Gastroesophageal sphincter (tissue), 3 donors: ENCODE results near the gene CHEK2.

Source experiments
- CTCF ChIP-seq, 4 experiments: fragments of 200-600 bp in 2 of 4; fragments of 450-650 bp in 2 of 4; sonication (generic) in 1 of 4; IDR thresholded peaks; one replicate each; pipeline ENCODE4 v1.5.1; 2017 to 2019; ENCODE audit warnings: antibody characterized with exemption in 4 of 4, mild to moderate bottlenecking in 2 of 4, moderate library complexity in 2 of 4
- EP300 ChIP-seq: sonication (generic); formaldehyde crosslinking; IDR thresholded peaks from one replicate; pipeline ENCODE4 v1.6.1; 2017; ENCODE audit warnings: antibody characterized with exemption, mild to moderate bottlenecking
- POLR2A ChIP-seq, 2 donors: fragments of 450-650 bp; IDR thresholded peaks; one replicate each; pipeline ENCODE4 v1.6.1; 2017; ENCODE audit warnings: antibody characterized with exemption in 2 of 2, mild to moderate bottlenecking in 2 of 2, moderate library complexity in 1 of 2
- POLR2AphosphoS5 ChIP-seq: sonication (generic); formaldehyde crosslinking; IDR thresholded peaks from one replicate; pipeline ENCODE4 v1.6.1; 2017; ENCODE audit warnings: antibody characterized with exemption

DNA sequence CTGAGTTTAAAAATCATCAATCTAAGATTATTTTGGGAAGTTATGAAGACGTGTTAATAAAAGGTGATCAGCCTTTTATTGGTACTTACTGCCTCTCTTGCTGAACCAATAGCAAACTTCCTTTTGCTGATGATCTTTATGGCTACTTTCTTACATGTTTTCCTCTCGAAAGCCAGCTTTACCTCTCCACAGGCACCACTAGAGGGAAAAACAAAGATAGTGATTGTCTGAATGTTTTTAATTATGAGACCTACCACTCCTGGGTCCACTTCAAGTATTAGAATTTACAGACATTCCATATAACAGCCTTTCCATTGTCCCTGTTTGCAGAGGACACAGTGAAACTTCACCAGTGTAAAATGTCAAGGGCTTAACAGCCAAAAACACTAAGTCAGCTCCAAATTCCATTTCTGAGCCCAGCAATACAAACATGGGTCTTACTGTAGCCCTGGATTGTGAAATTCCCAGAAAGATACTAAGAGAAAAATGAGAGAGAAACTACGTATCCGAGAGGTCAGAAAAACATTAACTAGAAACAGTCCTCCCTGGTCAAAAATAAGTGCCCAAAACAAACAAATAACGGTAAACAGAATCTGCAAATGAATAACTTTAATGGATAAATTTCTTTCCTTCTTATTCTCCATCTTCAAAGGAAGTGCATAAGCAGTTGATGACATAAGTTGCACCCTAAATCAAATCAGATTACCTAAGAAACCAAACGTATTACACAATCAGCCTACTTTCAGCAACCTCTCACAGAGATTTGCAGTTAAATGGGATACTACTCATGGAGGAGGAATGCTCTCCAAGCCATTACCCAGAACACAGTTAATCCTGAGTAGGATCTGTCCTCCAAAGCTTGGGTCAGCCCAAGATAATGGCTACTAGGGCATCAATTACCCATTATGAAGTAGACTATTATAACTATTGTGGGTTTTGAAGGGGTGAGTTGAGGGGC is 29.5 kb downstream of the CHEK2 start:
- no peak for TF ChIP-seq CTCF (IDR thresholded peaks at IDR 0.05)
- peak; percentile 90 for TF ChIP-seq POLR2AphosphoS5
- no peak for TF ChIP-seq POLR2A (IDR thresholded peaks at IDR 0.05)
- TF ChIP-seq EP300, result no peak
